Panc1 (cell line): Measurements from ENCODE around the gene CNIH2.

Experiments used
- POLR2AphosphoS5 ChIP-seq: IDR thresholded peaks from 2 replicates; pipeline ENCODE4 v1.6.1; 2012; ENCODE audit warnings: mild to moderate bottlenecking, low read depth, low read length, moderate library complexity
- TF ChIP-seq, protein P1 (sequence below): fragments of 450-650 bp; IDR thresholded peaks from 2 replicates; pipeline ENCODE4 v1.5.1; 2017; ENCODE audit warnings: mild to moderate bottlenecking
- TF ChIP-seq, protein P2 (sequence below), 2 experiments: IDR thresholded peaks; 2 replicates each; pipeline ENCODE4 v1.6.1; 2011 to 2012; ENCODE audit warnings: low read depth in 2 of 2, control low read depth in 1 of 2, low read length in 1 of 2, mild to moderate bottlenecking in 1 of 2, moderate library complexity in 1 of 2; ENCODE audit not compliant: insufficient read depth in 1 of 2

DNA sequence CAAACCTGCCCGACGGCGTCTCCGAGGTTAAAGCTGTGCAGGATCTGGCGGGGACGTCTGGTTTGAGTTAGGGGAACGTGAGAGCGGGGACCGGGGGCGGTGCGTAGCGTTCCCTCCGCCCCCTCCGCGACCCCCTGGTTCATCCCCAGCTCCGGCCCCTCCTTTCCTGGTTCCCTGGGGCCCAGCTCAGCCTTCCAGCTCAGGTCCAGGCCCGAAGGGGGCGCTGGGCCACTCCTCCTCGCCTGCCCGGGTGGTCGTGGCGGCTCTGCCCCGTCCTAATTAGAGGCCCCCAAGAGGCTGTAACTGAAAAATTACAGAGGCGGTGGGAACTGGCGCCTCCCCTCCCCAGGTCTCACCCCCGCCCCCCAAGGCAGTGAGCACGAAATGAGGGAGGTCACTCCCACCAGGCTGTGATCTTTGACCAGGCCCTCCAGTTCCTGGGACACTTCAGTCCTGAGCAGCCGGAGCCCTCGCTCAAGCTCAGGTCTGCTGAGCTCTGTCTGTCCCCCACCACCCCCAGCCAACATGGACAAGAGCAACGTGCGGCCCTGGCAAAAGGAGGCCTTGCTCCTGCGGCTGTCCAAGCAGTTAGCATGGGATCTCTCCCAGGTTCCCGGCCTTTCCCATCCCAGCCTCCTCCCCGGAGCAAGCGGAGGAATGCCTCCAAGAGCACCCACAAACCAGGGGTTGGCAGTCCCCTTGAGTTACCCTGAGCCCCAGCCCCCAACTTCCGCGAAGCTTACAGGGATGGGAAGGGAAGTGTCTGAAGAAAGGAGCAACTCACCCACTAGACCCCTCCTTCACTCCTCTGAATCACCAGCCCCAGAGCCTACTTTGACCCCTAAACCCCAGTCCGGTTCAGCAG lies 35.6 kb downstream of the CNIH2 start:
- TF ChIP-seq, protein P1, sequence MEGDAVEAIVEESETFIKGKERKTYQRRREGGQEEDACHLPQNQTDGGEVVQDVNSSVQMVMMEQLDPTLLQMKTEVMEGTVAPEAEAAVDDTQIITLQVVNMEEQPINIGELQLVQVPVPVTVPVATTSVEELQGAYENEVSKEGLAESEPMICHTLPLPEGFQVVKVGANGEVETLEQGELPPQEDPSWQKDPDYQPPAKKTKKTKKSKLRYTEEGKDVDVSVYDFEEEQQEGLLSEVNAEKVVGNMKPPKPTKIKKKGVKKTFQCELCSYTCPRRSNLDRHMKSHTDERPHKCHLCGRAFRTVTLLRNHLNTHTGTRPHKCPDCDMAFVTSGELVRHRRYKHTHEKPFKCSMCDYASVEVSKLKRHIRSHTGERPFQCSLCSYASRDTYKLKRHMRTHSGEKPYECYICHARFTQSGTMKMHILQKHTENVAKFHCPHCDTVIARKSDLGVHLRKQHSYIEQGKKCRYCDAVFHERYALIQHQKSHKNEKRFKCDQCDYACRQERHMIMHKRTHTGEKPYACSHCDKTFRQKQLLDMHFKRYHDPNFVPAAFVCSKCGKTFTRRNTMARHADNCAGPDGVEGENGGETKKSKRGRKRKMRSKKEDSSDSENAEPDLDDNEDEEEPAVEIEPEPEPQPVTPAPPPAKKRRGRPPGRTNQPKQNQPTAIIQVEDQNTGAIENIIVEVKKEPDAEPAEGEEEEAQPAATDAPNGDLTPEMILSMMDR: no peak; the same call in 1 of the 2 replicates
- TF ChIP-seq POLR2AphosphoS5: no peak
- TF ChIP-seq, protein P2, sequence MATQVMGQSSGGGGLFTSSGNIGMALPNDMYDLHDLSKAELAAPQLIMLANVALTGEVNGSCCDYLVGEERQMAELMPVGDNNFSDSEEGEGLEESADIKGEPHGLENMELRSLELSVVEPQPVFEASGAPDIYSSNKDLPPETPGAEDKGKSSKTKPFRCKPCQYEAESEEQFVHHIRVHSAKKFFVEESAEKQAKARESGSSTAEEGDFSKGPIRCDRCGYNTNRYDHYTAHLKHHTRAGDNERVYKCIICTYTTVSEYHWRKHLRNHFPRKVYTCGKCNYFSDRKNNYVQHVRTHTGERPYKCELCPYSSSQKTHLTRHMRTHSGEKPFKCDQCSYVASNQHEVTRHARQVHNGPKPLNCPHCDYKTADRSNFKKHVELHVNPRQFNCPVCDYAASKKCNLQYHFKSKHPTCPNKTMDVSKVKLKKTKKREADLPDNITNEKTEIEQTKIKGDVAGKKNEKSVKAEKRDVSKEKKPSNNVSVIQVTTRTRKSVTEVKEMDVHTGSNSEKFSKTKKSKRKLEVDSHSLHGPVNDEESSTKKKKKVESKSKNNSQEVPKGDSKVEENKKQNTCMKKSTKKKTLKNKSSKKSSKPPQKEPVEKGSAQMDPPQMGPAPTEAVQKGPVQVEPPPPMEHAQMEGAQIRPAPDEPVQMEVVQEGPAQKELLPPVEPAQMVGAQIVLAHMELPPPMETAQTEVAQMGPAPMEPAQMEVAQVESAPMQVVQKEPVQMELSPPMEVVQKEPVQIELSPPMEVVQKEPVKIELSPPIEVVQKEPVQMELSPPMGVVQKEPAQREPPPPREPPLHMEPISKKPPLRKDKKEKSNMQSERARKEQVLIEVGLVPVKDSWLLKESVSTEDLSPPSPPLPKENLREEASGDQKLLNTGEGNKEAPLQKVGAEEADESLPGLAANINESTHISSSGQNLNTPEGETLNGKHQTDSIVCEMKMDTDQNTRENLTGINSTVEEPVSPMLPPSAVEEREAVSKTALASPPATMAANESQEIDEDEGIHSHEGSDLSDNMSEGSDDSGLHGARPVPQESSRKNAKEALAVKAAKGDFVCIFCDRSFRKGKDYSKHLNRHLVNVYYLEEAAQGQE (IDR thresholded peaks at IDR 0.05; ENCODE audit: insufficient read depth in 1 of 2, low read depth in 2 of 2, low read length in 1 of 2): no peak
